Stimulated activated CD4-positive, alpha-beta T cell treated with anti-CD3 and anti-CD28 coated beads, TNF-alpha, amount 100 ng/mL, for 4 hours (primary cell): ENCODE results near the gene CXorf65.

ENCODE experiments used
- DNase-seq, 3 experiments: peaks; one replicate each; pipeline ENCODE4 v3.0.0-alpha.2; 2020; ENCODE audit warnings: low read depth in 3 of 3

The CXorf65 gene

GRCh38 chrX:71067089-71067488 is 39.5 kb downstream of the CXorf65 start:
- no peak for DNase-seq

GRCh38 chrX:71060127-71060526 is 46.4 kb downstream of the CXorf65 start:
- no peak for DNase-seq

- DNase-seq: no peak
Observed at GRCh38 chrX:71057848-71058530, 48.6 kb downstream of the CXorf65 start.

DNA sequence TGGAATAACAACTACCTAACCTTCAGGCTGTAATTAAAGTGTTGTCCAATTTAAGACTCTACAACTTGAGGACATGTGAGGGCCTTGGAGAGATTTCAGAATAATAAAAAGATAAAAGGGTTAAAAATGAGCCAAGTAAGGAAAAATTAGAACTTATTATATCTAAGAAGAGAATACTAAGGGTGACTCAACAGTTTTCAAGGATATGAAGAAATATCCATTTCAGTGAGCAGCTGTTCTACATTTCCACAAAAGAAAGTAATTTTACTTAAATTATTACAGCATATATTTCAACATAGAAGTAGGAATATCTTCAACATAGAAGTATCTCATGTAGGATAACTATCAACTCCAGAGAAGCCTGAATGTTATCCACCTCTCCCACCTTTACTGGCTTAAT is 49.7 kb downstream of the CXorf65 start:
- DNase-seq: no peak
